Measurements from ENCODE around the gene PCF11.

Gene PCF11

GRCh38 chr11:83191986-83192385, 35.1 kb downstream of the PCF11 start:
- no peak overlapping the region for H3K4me3 ChIP-seq (ENCODE audit: low read depth, low read length)
- no peak for DNase-seq (ENCODE audit: low read depth)
- no peak for TF ChIP-seq CTCF (IDR thresholded peaks at IDR 0.05; ENCODE audit: insufficient read depth, low read depth, low read length, missing control alignments)

- DNase-seq (ENCODE audit: low read depth) = no peak
- TF ChIP-seq CTCF (IDR thresholded peaks at IDR 0.05; ENCODE audit: insufficient read depth, low read depth, low read length, missing control alignments) = no peak
- peak overlapping the region; percentile 70 for H3K4me3 ChIP-seq (ENCODE audit: low read depth, low read length)
Observed at GRCh38 chr11:83192606-83193245, 35.8 kb downstream of the PCF11 start.

DNA sequence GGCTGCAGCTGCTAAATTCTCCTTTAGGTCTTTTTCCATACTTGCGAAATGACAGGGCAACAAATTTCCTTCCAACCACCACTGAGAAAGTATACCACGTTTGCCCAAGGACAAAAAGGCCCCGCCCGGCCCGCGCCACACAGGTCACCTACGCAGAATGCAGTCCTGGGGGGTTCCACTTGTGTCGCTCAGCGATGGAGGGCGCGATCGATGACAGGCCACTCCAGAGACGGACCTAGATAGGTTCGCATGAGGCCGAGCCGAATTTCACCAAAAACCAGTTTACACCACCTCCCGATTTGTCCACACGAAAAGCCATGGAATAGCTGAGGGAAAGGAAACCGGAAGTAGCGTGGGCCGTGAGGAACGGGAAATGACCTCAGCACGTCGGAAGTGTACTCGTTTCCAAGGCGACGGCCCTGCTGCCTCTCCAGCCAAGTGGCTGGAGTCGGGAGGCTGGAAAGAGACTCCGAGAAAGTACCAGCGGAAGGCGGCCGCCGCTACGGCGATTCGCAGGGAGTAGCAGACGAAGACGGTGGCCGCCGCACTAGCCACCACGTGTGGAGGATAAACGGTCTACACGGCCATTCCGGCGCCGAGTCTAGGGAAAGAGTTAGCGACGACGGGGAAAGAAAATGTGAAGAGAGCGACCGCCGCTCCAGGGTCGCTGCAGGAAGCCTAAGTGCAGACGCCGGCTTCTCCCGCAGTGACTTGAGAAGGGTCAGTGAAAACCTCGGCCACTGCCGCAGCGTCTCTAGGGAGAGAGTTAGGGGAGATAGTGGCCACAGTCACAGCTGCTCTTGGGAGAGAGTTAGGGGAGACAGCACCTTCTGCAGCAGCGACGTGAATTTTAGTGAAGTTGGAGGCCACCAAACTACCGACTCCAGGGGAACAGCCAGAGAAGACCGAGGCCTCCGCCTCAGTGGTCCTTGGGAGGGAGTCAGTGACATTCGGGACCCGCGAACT, 36.7 kb downstream of the PCF11 start, which contains the start of gene ANKRD42:
ANKRD42 (plus strand) TSS at position 398 of the 966 bp plus-strand sequence. CDS start 959 bp downstream, outside the sequence.
- peak within 1 kb of the TSS; percentile 70 for H3K4me3 ChIP-seq (ENCODE audit: low read depth, low read length)
- DNase-seq (ENCODE audit: low read depth) = peak; percentile 91
- no peak for TF ChIP-seq CTCF (IDR thresholded peaks at IDR 0.05; ENCODE audit: insufficient read depth, low read depth, low read length, missing control alignments)

DNA sequence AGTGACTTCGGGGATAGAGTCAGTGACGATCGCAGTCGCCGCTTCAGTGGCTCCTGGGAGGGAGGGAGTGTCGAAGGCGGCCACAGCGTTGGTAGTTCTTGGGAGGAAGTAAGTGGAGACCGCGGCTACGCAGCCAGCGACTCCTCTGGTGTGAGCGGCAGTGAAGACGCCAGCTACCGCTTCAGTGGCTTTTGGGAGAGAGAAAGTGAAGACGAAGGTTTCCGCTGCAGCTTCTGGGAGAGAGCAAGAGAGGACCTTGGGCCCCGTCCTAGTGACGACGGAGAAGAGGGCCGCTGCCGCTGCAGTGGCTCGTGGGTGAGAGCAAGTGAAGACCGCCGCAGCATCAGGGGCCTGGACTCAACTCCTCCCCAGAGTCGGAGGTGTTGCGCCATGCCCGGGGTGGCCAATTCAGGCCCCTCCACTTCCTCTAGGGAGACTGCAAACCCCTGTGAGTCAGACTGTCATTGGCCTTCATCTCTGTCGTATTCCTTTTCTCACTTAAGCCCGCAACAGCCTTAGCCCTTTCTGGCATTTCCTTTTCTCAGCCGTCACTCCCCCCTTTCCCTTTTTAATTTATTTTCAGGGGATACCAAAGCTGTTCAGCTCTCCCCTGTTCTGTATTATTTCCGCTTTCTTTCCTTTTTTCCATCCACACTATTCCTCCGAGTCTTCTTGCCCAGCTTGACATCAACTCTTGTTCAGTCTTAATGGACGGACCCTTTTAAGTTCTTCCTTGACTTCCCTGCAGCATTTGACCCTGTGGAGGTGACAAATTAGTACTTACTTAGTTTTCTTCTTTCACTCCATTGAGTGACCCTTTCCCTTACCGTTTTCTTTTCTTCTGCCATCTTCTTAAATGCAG, 37.6 kb downstream of the PCF11 start:
- peak; percentile 71 for DNase-seq (ENCODE audit: low read depth)
- peak overlapping the region; percentile 70 for H3K4me3 ChIP-seq (ENCODE audit: low read depth, low read length)
- TF ChIP-seq CTCF (IDR thresholded peaks at IDR 0.05; ENCODE audit: insufficient read depth, low read depth, low read length, missing control alignments) = no peak

DNA sequence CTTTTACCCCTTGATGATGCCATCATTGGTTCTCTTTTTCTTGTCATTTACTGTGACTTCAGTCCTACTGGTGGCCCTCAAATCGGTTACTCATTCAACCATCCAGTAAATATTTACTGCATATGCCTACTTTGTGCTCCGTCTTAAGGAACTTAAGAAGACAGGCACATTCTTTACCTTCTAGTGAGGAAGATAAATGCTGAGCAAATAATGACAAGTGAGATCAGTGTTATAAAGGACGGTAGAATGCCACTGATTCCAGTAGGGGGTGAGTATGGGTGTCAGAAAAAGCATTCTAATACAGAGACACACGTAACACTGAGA, 38.2 kb downstream of the PCF11 start:
- peak overlapping the region; percentile 70 for H3K4me3 ChIP-seq (ENCODE audit: low read depth, low read length)
- TF ChIP-seq CTCF (IDR thresholded peaks at IDR 0.05; ENCODE audit: insufficient read depth, low read depth, low read length, missing control alignments) = no peak
- DNase-seq (ENCODE audit: low read depth) = no peak

DNA sequence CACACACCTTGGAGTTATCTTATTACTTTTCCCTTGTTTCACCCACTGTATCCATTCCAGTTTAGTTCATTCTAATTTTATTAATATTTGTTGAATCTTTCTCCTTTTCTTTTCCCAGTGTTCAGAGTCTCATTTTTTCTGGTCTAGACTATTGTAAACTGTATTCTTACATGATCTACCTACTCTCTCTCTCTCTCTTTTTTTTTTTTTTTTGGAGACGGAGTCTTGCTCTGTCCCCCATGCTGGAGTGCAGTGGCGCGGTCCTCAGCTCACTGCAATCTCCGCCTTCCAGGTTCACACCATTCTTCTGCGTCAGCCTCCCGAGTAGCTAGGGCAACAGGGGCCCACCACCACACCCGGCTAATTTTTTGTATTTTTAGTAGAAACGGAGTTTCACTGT, 38.7 kb downstream of the PCF11 start:
- H3K4me3 ChIP-seq (ENCODE audit: low read depth, low read length) = no peak overlapping the region
- no peak for DNase-seq (ENCODE audit: low read depth)

More for the DNA sequence above, 38.7 kb downstream of the PCF11 start:
- TF ChIP-seq CTCF (IDR thresholded peaks at IDR 0.05; ENCODE audit: insufficient read depth, low read depth, low read length, missing control alignments) = no peak

Measured in GM12865 (cell line).